ENCODE data around the gene KRTAP4-11. TPM values are rescaled to one million over a fixed set of nuclear protein-coding genes. Genes with fewer than 3 reads are reported as not detected.
"Not testable (repeated sequence)": the region's sequence is repeated elsewhere in the genome, so short reads cannot be mapped to it uniquely, and the experiment has no call there.

The KRTAP4-11 gene
- total RNA-seq, 1 donor from 2014 or later = not detected

DNA sequence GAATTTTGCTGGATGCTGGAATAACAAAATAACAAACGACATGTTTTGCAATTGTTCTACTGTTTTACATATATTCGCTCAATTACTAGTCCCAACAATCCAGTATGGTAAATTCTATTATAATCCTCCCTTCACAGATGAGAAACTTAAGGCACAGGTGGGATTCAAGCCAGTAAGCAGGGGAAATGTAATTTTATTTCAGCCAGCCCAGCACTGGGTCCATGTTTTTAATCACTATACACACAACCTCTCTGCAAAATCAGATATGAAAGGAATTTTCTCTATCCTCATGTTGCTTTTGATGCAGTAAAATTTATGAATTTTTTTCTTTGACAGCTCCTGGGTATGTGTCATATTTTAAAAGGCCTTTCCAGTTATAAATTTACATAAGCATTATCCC lies 27.1 kb upstream of the KRTAP4-11 start:
- no peak overlapping the region for H3K27ac Mint-ChIP-seq (ENCODE audit: unreplicated experiment)
- H3K4me1 Mint-ChIP-seq (ENCODE audit: low read depth) = peaks cover 9% of the 10 kb centered on the region
- peaks cover 2% of the 10 kb centered on the region for H3K27me3 Mint-ChIP-seq (ENCODE audit: low read depth)
- H3K9me3 Mint-ChIP-seq (ENCODE audit: low read depth) = peaks cover 15% of the 10 kb centered on the region
- no peak overlapping the region for H3K4me3 Mint-ChIP-seq (ENCODE audit: unreplicated experiment)
- no peak for DNase-seq (ENCODE audit: low spot score)
- peaks cover 5% of the 10 kb centered on the region for H3K36me3 Mint-ChIP-seq (ENCODE audit: low read depth)
- TF ChIP-seq, protein P1, sequence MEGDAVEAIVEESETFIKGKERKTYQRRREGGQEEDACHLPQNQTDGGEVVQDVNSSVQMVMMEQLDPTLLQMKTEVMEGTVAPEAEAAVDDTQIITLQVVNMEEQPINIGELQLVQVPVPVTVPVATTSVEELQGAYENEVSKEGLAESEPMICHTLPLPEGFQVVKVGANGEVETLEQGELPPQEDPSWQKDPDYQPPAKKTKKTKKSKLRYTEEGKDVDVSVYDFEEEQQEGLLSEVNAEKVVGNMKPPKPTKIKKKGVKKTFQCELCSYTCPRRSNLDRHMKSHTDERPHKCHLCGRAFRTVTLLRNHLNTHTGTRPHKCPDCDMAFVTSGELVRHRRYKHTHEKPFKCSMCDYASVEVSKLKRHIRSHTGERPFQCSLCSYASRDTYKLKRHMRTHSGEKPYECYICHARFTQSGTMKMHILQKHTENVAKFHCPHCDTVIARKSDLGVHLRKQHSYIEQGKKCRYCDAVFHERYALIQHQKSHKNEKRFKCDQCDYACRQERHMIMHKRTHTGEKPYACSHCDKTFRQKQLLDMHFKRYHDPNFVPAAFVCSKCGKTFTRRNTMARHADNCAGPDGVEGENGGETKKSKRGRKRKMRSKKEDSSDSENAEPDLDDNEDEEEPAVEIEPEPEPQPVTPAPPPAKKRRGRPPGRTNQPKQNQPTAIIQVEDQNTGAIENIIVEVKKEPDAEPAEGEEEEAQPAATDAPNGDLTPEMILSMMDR (IDR thresholded peaks at IDR 0.05) = no peak

DNA sequence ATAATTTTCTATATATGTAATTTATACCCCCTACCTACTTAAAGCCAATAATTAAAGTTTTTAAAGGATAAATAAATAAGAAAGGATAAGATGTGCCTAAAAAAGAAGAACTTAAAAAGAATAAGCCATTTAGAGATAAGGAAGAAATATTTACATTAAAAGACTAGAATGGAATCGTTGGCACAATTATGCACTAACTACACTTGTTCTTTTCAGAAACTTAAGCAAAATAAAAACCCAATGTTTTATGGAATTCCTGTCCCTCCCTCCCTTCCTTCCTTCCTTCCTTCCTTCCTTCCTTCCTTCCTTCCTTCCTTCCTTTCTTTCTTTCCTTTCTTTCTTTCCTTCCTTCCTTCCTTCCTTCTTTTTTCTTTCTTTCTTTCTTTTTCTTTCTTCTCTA lies 26.7 kb upstream of the KRTAP4-11 start:
- Mint-ChIP-seq H3K27ac (ENCODE audit: unreplicated experiment) (no peak overlapping the region), H3K27me3 (ENCODE audit: low read depth) (peaks cover 2% of the 10 kb centered on the region), H3K4me3 (ENCODE audit: unreplicated experiment) (no peak overlapping the region), H3K36me3 (ENCODE audit: low read depth) (peaks cover 5% of the 10 kb centered on the region), H3K9me3 (ENCODE audit: low read depth) (peaks cover 15% of the 10 kb centered on the region), H3K4me1 (ENCODE audit: low read depth) (peaks cover 9% of the 10 kb centered on the region)
- TF ChIP-seq, protein P1 (IDR thresholded peaks at IDR 0.05) = no peak
- no peak for DNase-seq (ENCODE audit: low spot score)

- Mint-ChIP-seq H3K36me3 (ENCODE audit: low read depth) (peaks cover 10% of the 10 kb centered on the region), H3K27me3 (ENCODE audit: low read depth) (no peaks in the 10 kb centered on the region), H3K27ac (ENCODE audit: unreplicated experiment) (no peak overlapping the region), H3K4me3 (ENCODE audit: unreplicated experiment) (no peak overlapping the region), H3K4me1 (ENCODE audit: low read depth) (peaks cover 9% of the 10 kb centered on the region), H3K9me3 (ENCODE audit: low read depth) (peaks cover 30% of the 10 kb centered on the region)
- TF ChIP-seq, protein P1 (IDR thresholded peaks at IDR 0.05) = no peak
- DNase-seq (ENCODE audit: low spot score) = no peak
Measured at GRCh38 chr17:41141361-41141760, 23.2 kb upstream of the KRTAP4-11 start.

DNA sequence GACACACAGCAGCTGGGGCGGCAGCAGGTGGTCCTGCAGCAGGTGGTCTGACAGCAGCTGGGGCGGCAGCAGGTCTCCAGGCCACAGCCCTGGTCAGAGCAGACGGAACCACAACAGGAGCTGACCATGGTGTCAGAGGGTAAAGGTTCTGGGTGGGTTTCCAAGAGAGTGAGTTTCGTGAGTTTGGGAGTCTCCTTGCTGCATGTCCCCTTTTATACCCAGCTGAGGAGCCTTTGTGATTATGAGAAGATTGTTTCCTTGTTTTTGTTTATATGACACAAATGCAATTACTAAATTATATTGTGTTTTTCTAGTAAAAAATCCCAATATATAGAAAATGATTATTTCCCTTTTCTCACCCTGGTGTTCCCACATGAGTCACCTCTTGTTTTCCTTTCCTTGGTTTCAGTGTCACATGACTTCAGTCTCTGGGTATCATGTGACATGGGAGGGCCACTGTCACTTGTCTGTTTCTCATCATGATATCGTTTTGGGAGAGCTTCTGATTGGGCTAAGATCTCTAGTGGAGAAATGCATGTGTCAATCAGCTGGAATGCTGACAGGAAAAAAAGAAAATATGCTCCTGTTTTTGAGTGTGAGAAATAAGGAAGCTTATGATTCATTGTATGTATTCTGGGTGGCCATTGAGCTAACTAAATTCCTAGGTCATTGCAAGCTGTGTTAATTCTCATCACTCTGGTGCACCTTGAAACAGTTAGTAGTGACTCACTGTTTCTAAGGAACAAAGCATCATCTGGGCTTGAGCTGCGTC lies 22.4 kb upstream of the KRTAP4-11 start, which contains the start of gene KRTAP4-6:
KRTAP4-6 (minus strand) TSS at position 185 of the 772 bp plus-strand sequence; CDS start at position 128, 57 bp downstream.
- H3K4me1 Mint-ChIP-seq (ENCODE audit: low read depth) = peaks cover 9% of the 10 kb centered on the region
- H3K36me3 Mint-ChIP-seq (ENCODE audit: low read depth) = peaks cover 10% of the 10 kb centered on the region
- H3K9me3 Mint-ChIP-seq (ENCODE audit: low read depth) = peaks cover 30% of the 10 kb centered on the region
- no peaks in the 10 kb centered on the region for H3K27me3 Mint-ChIP-seq (ENCODE audit: low read depth)
- TF ChIP-seq, protein P1 (IDR thresholded peaks at IDR 0.05) = no peak
- H3K27ac Mint-ChIP-seq (ENCODE audit: unreplicated experiment) = no peak within 1 kb of the TSS
- no peak within 1 kb of the TSS for H3K4me3 Mint-ChIP-seq (ENCODE audit: unreplicated experiment)
- no peak for DNase-seq (ENCODE audit: low spot score)

DNA sequence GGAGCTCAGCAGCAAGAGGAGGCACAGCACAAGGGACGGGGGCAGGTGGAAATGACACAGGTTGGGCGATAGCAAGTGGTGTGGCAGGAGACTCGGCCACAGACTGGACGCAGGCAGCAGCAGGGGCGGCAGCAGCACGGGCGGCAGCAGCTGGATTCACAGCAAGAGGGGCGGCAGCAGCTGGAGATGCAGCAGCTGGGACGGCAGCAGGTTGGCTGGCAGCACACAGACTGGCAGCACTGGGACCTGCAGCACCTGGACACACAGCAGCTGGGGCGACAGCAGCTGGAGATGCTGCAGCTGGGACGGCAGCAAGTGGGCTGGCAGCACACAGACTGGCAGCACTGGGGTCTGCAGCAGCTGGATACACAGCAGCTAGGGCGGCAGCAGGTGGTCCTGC lies 21.7 kb upstream of the KRTAP4-11 start:
- peaks cover 10% of the 10 kb centered on the region for H3K36me3 Mint-ChIP-seq (ENCODE audit: low read depth)
- H3K27ac Mint-ChIP-seq (ENCODE audit: unreplicated experiment); H3K4me1 Mint-ChIP-seq (ENCODE audit: low read depth); H3K27me3 Mint-ChIP-seq (ENCODE audit: low read depth); H3K4me3 Mint-ChIP-seq (ENCODE audit: unreplicated experiment): not testable (repeated sequence)
- peaks cover 30% of the 10 kb centered on the region for H3K9me3 Mint-ChIP-seq (ENCODE audit: low read depth)
- DNase-seq (ENCODE audit: low spot score) = peak; percentile 78
